Left renal cortex interstitium (tissue), 4 donors: Measurements from ENCODE around the gene TMEM72. TPM values are rescaled to one million over a fixed set of nuclear protein-coding genes. Genes with fewer than 3 reads are reported as not detected.
A peak's percentile ranks its signal among the peaks of the same experiment; 100 is the strongest.

Experiments
- DNase-seq, 4 donors: peaks; one replicate each; pipeline ENCODE4 v3.0.0-alpha.2; 2013; ENCODE audit warnings: low read depth in 4 of 4, low spot score in 2 of 4, missing footprints in 1 of 4
- polyA plus RNA-seq, 4 donors: library from polyadenylated mRNA; unstranded; fragments of 120-200 nt; gene quantifications; one replicate each; pipeline ENCODE4 v1.2.1, GENCODE V29; 2013; ENCODE audit not compliant: insufficient read length in 4 of 4

The TMEM72 gene
- polyA plus RNA-seq, 4 donors, result 63.6 to 78.0 (median 70.6) TPM

GRCh38 chr10:44951576-44952226 lies 40.6 kb downstream of the TMEM72 start:
- no peak for DNase-seq

GRCh38 chr10:44952779-44953231 lies 41.7 kb downstream of the TMEM72 start:
- DNase-seq, result no peak

- no peak for DNase-seq
Measured at GRCh38 chr10:44954042-44954441, 42.9 kb downstream of the TMEM72 start.

GRCh38 chr10:44954962-44955361 lies 43.8 kb downstream of the TMEM72 start:
- no peak for DNase-seq

- no peak for DNase-seq
Measured at GRCh38 chr10:44955413-44956070, 44.4 kb downstream of the TMEM72 start.

- DNase-seq, result no peak
Measured at GRCh38 chr10:44956226-44956625, 45.1 kb downstream of the TMEM72 start.

GRCh38 chr10:44956717-44957706 lies 45.9 kb downstream of the TMEM72 start:
- no peak for DNase-seq

GRCh38 chr10:44958196-44958897 lies 47.2 kb downstream of the TMEM72 start:
- no peak for DNase-seq

GRCh38 chr10:44958898-44959246 lies 47.7 kb downstream of the TMEM72 start:
- no peak for DNase-seq

GRCh38 chr10:44959247-44960087 lies 48.3 kb downstream of the TMEM72 start, which contains the start of gene RASSF4:
Gene RASSF4 (plus strand): TSS chr10:44959802. CDS start chr10:44970203, 10,401 bp downstream.
- DNase-seq, result peak in 1 of 4 donors; percentile 75

GRCh38 chr10:44960088-44960460 lies 48.9 kb downstream of the TMEM72 start:
- DNase-seq, result no peak

- DNase-seq, result no peak
Measured at GRCh38 chr10:44960482-44961229, 49.5 kb downstream of the TMEM72 start.

GRCh38 chr10:44961230-44961571 lies 50.1 kb downstream of the TMEM72 start:
- no peak for DNase-seq

GRCh38 chr10:44961931-44962750 lies 51.0 kb downstream of the TMEM72 start:
- DNase-seq, result no peak

- no peak for DNase-seq
Measured at GRCh38 chr10:44962870-44963738, 52.0 kb downstream of the TMEM72 start.

- DNase-seq, result no peak
Measured at GRCh38 chr10:44963772-44964633, 52.9 kb downstream of the TMEM72 start.
